A549 (cell line): ENCODE measurements around the gene CSNK1D. TPM values are rescaled to one million over a fixed set of nuclear protein-coding genes. Genes with fewer than 3 reads are reported as not detected.

ENCODE experiments used
- ATAC-seq, 2 experiments: fragments of 200-7000 bp in 1 of 2; fragments of >200 bp in 1 of 2; cut with Nextera tagmentation in 1 of 2; cut with Tn5 transposase in 1 of 2; 3 replicates each; pipeline versions ENCODE4 v1.8.0 to v1.9.1; 2018 to 2020; ENCODE audit warnings: mild to moderate bottlenecking in 1 of 2, moderate library complexity in 1 of 2
- CTCF ChIA-PET: fragments of 300-600 bp; sonication (Branson Sonifier 250); formaldehyde crosslinking; extraction: SDS; loops from one replicate; lab custom pipeline; 2021; ENCODE audit warnings: antibody characterized with exemption, inconsistent platforms; lab: Yijun Ruan, JAX
- POLR2A ChIA-PET: fragments of 350-600 bp; formaldehyde crosslinking; extraction: SDS; loops from one replicate; lab custom pipeline; 2021; ENCODE audit warnings: antibody characterized with exemption, inconsistent platforms; lab: Yijun Ruan, JAX
- DNase-seq, 2 experiments: peaks; one replicate each; pipeline versions ENCODE4 v3.0.0 to v3.0.0-alpha.2; 2011 to 2016; ENCODE audit warnings: low read depth in 1 of 2, low spot score in 1 of 2
- FAIRE-seq: peaks from 2 replicates; lab custom pipeline; 2011; peaks lifted over from hg19 to GRCh38; lab: Jason Lieb, UNC
- H3K27ac ChIP-seq, 2 experiments: fragments of >200 bp; sonication (Bioruptor Twin); formaldehyde crosslinking; 3 replicates each; pipeline ENCODE4 v1.5.1; 2016 to 2017
- H3K4me1 ChIP-seq: fragments of >200 bp; sonication (Bioruptor Twin); formaldehyde crosslinking; 3 replicates; pipeline ENCODE4 v1.6.1; 2016
- H3K4me2 ChIP-seq: fragments of >200 bp; sonication (Bioruptor Twin); formaldehyde crosslinking; 3 replicates; pipeline ENCODE4 v1.6.1; 2016
- H3K4me3 ChIP-seq: fragments of >200 bp; sonication (Bioruptor Twin); formaldehyde crosslinking; 3 replicates; pipeline ENCODE4 v1.5.1; 2016
- H3K9me3 ChIP-seq: fragments of >200 bp; sonication (Bioruptor Twin); formaldehyde crosslinking; 3 replicates; pipeline ENCODE4 v1.6.1; 2016
- CBX2 ChIP-seq: fragments of 200-600 bp; sonication (generic); IDR thresholded peaks from 2 replicates; pipeline ENCODE4 v1.6.1; 2016; ENCODE audit warnings: low read depth, mild to moderate bottlenecking, borderline replicate concordance
- CEBPB ChIP-seq, 2 experiments: fragments of >200 bp in 1 of 2; sonication (Bioruptor Twin) in 1 of 2; formaldehyde crosslinking in 1 of 2; IDR thresholded peaks; 2 replicates each; pipeline ENCODE4 v1.6.1; 2012 to 2016
- CHD2 ChIP-seq: fragments of 150-350 bp; IDR thresholded peaks from 2 replicates; pipeline ENCODE4 v1.6.1; 2014; ENCODE audit warnings: low read length; ENCODE audit not compliant: partially characterized antibody
- EHF ChIP-seq: fragments of 250-450 bp; sonication (Bioruptor Pico); IDR thresholded peaks from 2 replicates; pipeline ENCODE4 v1.5.0; 2020; ENCODE audit warnings: mild to moderate bottlenecking
- EHMT2 ChIP-seq: fragments of 200-600 bp; sonication (generic); IDR thresholded peaks from 2 replicates; pipeline ENCODE4 v1.6.1; 2016; ENCODE audit warnings: antibody characterized with exemption, low read depth, mild to moderate bottlenecking, moderate library complexity
- EP300 ChIP-seq, 2 experiments: fragments of >200 bp; sonication (Bioruptor Twin); formaldehyde crosslinking; IDR thresholded peaks; 2 replicates in 1 of 2; 3 replicates in 1 of 2; pipeline ENCODE4 v1.6.1; 2016 to 2017
- HOXA7 ChIP-seq: fragments of 250-450 bp; sonication (Bioruptor Pico); IDR thresholded peaks from 2 replicates; pipeline ENCODE4 v1.5.0; 2020; ENCODE audit warnings: mild to moderate bottlenecking, moderate library complexity
- HOXB5 ChIP-seq: fragments of 250-450 bp; sonication (Bioruptor Pico); IDR thresholded peaks from 2 replicates; pipeline ENCODE4 v1.5.0; 2020; ENCODE audit warnings: mild to moderate bottlenecking, moderate library complexity
- JUNB ChIP-seq: fragments of >200 bp; sonication (Bioruptor Twin); formaldehyde crosslinking; IDR thresholded peaks from 2 replicates; pipeline ENCODE4 v1.6.1; 2016
- MAFK ChIP-seq: fragments of 450-650 bp; IDR thresholded peaks from 2 replicates; pipeline ENCODE4 v1.6.1; 2014; ENCODE audit not compliant: partially characterized antibody
- MAZ ChIP-seq: fragments of 150-350 bp; IDR thresholded peaks from 2 replicates; pipeline ENCODE4 v1.6.1; 2014; ENCODE audit warnings: antibody characterized with exemption, low read depth, low read length, borderline replicate concordance
- NPAS2 ChIP-seq: fragments of 250-450 bp; sonication (Bioruptor Pico); IDR thresholded peaks from 2 replicates; pipeline ENCODE4 v1.8.0; 2022; ENCODE audit warnings: mild to moderate bottlenecking, moderate library complexity, borderline replicate concordance
- PHF8 ChIP-seq: fragments of 200-600 bp; sonication (generic); IDR thresholded peaks from 2 replicates; pipeline ENCODE4 v1.6.1; 2016; ENCODE audit warnings: low read depth, mild to moderate bottlenecking, antibody characterized with exemption, moderate library complexity, borderline replicate concordance
- POLR2AphosphoS2 ChIP-seq: conservative IDR thresholded peaks from 2 replicates; pipeline ENCODE4 v1.6.1; 2012; ENCODE audit warnings: low read length, improper control_type of control experiment, inconsistent platforms
- RAD21 ChIP-seq, 2 experiments: fragments of >200 bp in 1 of 2; sonication (Bioruptor Twin) in 1 of 2; formaldehyde crosslinking in 1 of 2; IDR thresholded peaks in 1 of 2; conservative IDR thresholded peaks in 1 of 2; 2 replicates in 1 of 2; 3 replicates in 1 of 2; pipeline ENCODE4 v1.6.1; 2012 to 2018; ENCODE audit warnings: inconsistent platforms in 1 of 2
- RNF2 ChIP-seq: fragments of 200-600 bp; sonication (generic); IDR thresholded peaks from 2 replicates; pipeline ENCODE4 v1.6.1; 2016; ENCODE audit warnings: low read depth, mild to moderate bottlenecking, antibody characterized with exemption, moderate library complexity, borderline replicate concordance
- SMC3 ChIP-seq: fragments of >200 bp; sonication (Bioruptor Twin); formaldehyde crosslinking; IDR thresholded peaks from 3 replicates; pipeline ENCODE4 v1.6.1; 2018; ENCODE audit warnings: inconsistent platforms
- SREBF2 ChIP-seq: fragments of 450-650 bp; IDR thresholded peaks from 2 replicates; pipeline ENCODE4 v1.6.1; 2014; ENCODE audit warnings: mild to moderate bottlenecking, moderate library complexity
- ZNF302 ChIP-seq: fragments of 250-450 bp; sonication (Bioruptor Pico); IDR thresholded peaks from 2 replicates; pipeline ENCODE4 v1.9.0; 2021; ENCODE audit warnings: inconsistent platforms, mild to moderate bottlenecking, moderate library complexity
- WGBS: methylation state at CpG from one replicate; pipeline ENCODE4 v1.1.6; 2017; ENCODE audit errors: missing lambda C conversion rate; 5-methylcytosine and 5-hydroxymethylcytosine counted together
- polyA plus RNA-seq, 4 experiments: library from polyadenylated mRNA; depleted of rRNA in 3 of 4; stranded (reverse); fragments of >200 nt; fragmentation: RNase III in 1 of 4; extraction: RNeasy Plus Mini Kit Qiagen cat#74134 plus additional on column Dnase treatment in 1 of 4; gene quantifications; 2 replicates in 3 of 4; 3 replicates in 1 of 4; pipeline ENCODE4 v1.2.3, GENCODE V29; 2011 to 2017
- TF ChIP-seq, protein P1 (sequence below): IDR thresholded peaks from 2 replicates; pipeline ENCODE4 v1.6.1; 2012
- TF ChIP-seq, protein P2 (sequence below): fragments of 250-450 bp; sonication (Bioruptor Pico); IDR thresholded peaks from 2 replicates; pipeline ENCODE4 v1.5.0; 2020; ENCODE audit warnings: low read depth, mild to moderate bottlenecking, moderate library complexity
- TF ChIP-seq, protein P3 (sequence below): fragments of 150-350 bp; IDR thresholded peaks from 2 replicates; pipeline ENCODE4 v1.6.1; 2014; ENCODE audit warnings: low read depth, mild to moderate bottlenecking, low read length
- TF ChIP-seq, protein P4 (sequence below): IDR thresholded peaks from 2 replicates; pipeline ENCODE4 v1.6.1; 2012; ENCODE audit warnings: low read depth, borderline replicate concordance
- TF ChIP-seq, protein P5 (sequence below): fragments of >200 bp; sonication (Bioruptor Twin); formaldehyde crosslinking; IDR thresholded peaks from 3 replicates; pipeline ENCODE4 v1.6.1; 2016
- TF ChIP-seq, protein P6 (sequence below): fragments of >200 bp; sonication (Bioruptor Twin); formaldehyde crosslinking; IDR thresholded peaks from 3 replicates; pipeline ENCODE4 v1.5.1; 2016

The CSNK1D gene
- polyA plus RNA-seq, 2 of the 4 experiments (the other 2 are of a cell fraction), result 130 to 163 TPM

DNA sequence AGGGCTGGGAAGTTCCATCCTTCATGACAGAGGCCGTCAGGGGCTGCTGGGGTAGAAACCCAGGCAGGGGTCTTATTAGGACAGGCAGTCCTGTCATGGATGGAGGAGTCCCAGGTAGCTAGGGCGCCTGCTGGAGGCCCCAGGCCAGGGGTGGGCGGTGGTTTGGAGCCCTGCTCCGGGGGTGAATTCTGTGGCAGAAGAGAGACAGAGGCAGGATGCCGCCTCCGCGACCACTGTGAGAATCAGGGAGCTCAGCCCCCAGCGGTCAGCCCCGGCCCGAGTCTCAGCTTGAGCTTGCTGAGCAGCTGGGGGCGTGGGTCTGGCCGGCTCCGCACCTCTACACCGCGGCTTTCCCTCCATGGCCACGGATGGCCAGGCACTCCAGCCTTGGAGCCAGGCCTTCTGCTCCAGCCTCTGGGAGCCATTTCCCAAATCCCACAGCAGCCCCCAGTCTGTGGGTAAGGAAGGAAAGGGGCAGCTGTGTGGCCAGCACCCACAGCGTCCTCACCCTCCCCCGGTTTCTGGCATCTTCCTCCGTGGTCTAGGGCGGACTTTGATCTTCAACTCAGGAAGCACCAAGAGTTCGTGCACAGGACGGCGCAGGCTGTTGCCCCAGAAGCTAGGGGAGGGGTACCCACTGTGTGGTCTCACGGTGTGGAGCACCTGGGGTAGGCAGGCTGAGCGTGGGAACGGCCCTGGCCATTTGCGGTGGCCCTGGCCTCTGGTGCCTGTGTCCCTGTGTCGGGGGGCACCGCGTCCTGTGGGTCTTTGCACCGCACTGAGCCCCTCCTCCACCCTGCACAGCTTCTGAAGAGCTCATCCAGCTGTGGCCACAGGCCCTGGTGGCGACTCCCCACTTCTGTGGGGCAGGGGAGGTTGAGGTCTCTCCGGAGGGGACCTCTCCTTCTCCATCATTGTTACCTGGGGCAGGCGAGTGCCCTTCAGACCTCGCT is 29.8 kb upstream of the CSNK1D start:
- ChIA-PET POLR2A (interaction anchor here (2.2 kb wide), 1 partner anchor 11 kb away, joined by 9 read pairs; no protein-coding TSS in a partner anchor), CTCF (interaction anchor here (0.6 to 21.2 kb wide), 13 partner anchors 9 to 741 kb away, joined by 3 to 343 read pairs (median 10); partner anchors contain the start of genes CD7 and SECTM1)
- TF ChIP-seq HOXA7 (CRISPR knock-in tag) (no peak), SMC3 (no peak), RNF2 (no peak), PHF8 (no peak), EP300 (IDR thresholded peaks at IDR 0.05) (no peak), HOXB5 (CRISPR knock-in tag) (no peak), CHD2 (no peak), CBX2 (no peak), MAZ (no peak), EHMT2 (no peak), CEBPB (IDR thresholded peaks at IDR 0.05) (no peak), MAFK (no peak)
- TF ChIP-seq, protein P1, sequence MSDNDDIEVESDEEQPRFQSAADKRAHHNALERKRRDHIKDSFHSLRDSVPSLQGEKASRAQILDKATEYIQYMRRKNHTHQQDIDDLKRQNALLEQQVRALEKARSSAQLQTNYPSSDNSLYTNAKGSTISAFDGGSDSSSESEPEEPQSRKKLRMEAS, result no peak
- TF ChIP-seq, protein P2, sequence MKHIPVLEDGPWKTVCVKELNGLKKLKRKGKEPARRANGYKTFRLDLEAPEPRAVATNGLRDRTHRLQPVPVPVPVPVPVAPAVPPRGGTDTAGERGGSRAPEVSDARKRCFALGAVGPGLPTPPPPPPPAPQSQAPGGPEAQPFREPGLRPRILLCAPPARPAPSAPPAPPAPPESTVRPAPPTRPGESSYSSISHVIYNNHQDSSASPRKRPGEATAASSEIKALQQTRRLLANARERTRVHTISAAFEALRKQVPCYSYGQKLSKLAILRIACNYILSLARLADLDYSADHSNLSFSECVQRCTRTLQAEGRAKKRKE (CRISPR knock-in tag), result no peak
- Histone ChIP-seq H3K4me3 (no peak overlapping the region), H3K27ac (peak overlapping the region; percentile 31 to 96; a peak in 4 of 6 replicates), H3K4me1 (peaks cover 39% of the 10 kb centered on the region), H3K4me2 (peak overlapping the region; percentile 22; the same call in 2 of the 3 replicates), H3K9me3 (no peaks in the 10 kb centered on the region)
- ATAC-seq, result 0 out of 6 replicates have a peak, but pooled peaks of 1 of the 2 experiments have one; percentile 2
- WGBS, result 83% methylated on average over 34 of the region's 35 CpGs
- no peak for FAIRE-seq
- no peak for DNase-seq

DNA sequence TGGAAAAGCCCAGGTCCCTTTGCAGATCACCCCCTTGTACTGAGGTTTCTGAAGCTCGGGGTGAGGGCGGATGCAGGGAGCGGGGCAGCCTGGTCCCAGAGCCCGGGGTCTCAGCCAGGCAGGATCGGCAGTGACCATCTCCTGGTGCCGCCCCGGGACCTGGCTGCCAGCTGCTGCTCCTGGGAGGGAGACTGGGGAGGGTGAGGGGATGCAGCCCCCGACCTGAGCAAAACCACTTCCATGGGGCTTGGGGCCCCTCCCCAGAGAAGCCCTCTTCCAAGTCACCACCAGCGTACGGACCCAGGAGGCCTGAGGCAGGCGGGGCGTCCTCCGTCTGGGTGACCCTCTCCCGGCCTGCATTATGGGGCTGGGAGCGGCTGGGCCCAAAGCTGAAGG is 29.1 kb upstream of the CSNK1D start:
- peak overlapping the region; percentile 31 to 96; a peak in 4 of 6 replicates for H3K27ac ChIP-seq
- ATAC-seq (no peak), DNase-seq (no peak), FAIRE-seq (no peak)
- no peak overlapping the region; the same call in 2 of the 3 replicates for H3K4me2 ChIP-seq
- POLR2A ChIA-PET, result interaction anchor here (2.2 kb wide), 1 partner anchor 10 kb away, joined by 9 read pairs; no protein-coding TSS in a partner anchor
- H3K9me3 ChIP-seq, result no peaks in the 10 kb centered on the region
- H3K4me3 ChIP-seq, result no peak overlapping the region
- peaks cover 40% of the 10 kb centered on the region for H3K4me1 ChIP-seq
- 92% methylated on average over 15 of the region's 15 CpGs for WGBS
- CTCF ChIA-PET, result interaction anchor here (1.0 to 21.2 kb wide), 14 partner anchors 9 to 112 kb away, joined by 3 to 343 read pairs (median 20); partner anchors contain the start of genes CD7 and SECTM1
- no peak for TF ChIP-seq PHF8
- TF ChIP-seq, protein P3, sequence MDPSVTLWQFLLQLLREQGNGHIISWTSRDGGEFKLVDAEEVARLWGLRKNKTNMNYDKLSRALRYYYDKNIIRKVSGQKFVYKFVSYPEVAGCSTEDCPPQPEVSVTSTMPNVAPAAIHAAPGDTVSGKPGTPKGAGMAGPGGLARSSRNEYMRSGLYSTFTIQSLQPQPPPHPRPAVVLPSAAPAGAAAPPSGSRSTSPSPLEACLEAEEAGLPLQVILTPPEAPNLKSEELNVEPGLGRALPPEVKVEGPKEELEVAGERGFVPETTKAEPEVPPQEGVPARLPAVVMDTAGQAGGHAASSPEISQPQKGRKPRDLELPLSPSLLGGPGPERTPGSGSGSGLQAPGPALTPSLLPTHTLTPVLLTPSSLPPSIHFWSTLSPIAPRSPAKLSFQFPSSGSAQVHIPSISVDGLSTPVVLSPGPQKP, result no peak
- no peak for TF ChIP-seq RNF2
- no peak for TF ChIP-seq JUNB
- TF ChIP-seq, protein P4, sequence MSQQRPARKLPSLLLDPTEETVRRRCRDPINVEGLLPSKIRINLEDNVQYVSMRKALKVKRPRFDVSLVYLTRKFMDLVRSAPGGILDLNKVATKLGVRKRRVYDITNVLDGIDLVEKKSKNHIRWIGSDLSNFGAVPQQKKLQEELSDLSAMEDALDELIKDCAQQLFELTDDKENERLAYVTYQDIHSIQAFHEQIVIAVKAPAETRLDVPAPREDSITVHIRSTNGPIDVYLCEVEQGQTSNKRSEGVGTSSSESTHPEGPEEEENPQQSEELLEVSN, result no peak
- TF ChIP-seq POLR2AphosphoS2, result no peak
- no peak for TF ChIP-seq MAZ
- TF ChIP-seq, protein P5, sequence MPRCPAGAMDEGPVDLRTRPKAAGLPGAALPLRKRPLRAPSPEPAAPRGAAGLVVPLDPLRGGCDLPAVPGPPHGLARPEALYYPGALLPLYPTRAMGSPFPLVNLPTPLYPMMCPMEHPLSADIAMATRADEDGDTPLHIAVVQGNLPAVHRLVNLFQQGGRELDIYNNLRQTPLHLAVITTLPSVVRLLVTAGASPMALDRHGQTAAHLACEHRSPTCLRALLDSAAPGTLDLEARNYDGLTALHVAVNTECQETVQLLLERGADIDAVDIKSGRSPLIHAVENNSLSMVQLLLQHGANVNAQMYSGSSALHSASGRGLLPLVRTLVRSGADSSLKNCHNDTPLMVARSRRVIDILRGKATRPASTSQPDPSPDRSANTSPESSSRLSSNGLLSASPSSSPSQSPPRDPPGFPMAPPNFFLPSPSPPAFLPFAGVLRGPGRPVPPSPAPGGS, result no peak
- no peak for TF ChIP-seq RAD21 (conservative IDR thresholded peaks at IDR 0.05 in 1 of 2, IDR thresholded peaks at IDR 0.05 in 1 of 2)
- TF ChIP-seq NPAS2 (CRISPR knock-in tag), result no peak
- no peak for TF ChIP-seq EP300 (IDR thresholded peaks at IDR 0.05)
- no peak for TF ChIP-seq EHF
- TF ChIP-seq SREBF2, result no peak
- TF ChIP-seq HOXA7 (CRISPR knock-in tag), result no peak
- TF ChIP-seq, protein P6, sequence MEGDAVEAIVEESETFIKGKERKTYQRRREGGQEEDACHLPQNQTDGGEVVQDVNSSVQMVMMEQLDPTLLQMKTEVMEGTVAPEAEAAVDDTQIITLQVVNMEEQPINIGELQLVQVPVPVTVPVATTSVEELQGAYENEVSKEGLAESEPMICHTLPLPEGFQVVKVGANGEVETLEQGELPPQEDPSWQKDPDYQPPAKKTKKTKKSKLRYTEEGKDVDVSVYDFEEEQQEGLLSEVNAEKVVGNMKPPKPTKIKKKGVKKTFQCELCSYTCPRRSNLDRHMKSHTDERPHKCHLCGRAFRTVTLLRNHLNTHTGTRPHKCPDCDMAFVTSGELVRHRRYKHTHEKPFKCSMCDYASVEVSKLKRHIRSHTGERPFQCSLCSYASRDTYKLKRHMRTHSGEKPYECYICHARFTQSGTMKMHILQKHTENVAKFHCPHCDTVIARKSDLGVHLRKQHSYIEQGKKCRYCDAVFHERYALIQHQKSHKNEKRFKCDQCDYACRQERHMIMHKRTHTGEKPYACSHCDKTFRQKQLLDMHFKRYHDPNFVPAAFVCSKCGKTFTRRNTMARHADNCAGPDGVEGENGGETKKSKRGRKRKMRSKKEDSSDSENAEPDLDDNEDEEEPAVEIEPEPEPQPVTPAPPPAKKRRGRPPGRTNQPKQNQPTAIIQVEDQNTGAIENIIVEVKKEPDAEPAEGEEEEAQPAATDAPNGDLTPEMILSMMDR, result no peak
- no peak for TF ChIP-seq ZNF302 (CRISPR knock-in tag)
